HCT116 (cell line): ENCODE measurements around the gene THBS4. TPM values are rescaled to one million over a fixed set of nuclear protein-coding genes. Genes with fewer than 3 reads are reported as not detected.

ENCODE experiments used
- ATAC-seq: fragments of 200-7000 bp; cut with Tn5 transposase; 2 replicates; pipeline ENCODE4 v1.9.1; 2020; ENCODE audit warnings: mild to moderate bottlenecking, moderate library complexity
- BruUV-seq: library from RNA; stranded (reverse); fragments of 400-500 nt; replicated peaks from 2 replicates; lab custom pipeline; 2021; lab: Mats Ljungman, UMichigan
- CTCF ChIA-PET: fragments of 300-600 bp; sonication (Branson Sonifier 250); formaldehyde crosslinking; loops from one replicate; lab custom pipeline; 2021; ENCODE audit warnings: antibody characterized with exemption; lab: Charles Lee
- POLR2A ChIA-PET: fragments of 300-600, 350-600 bp; sonication (Branson Sonifier 250); formaldehyde crosslinking; loops from one replicate; lab custom pipeline; 2021; ENCODE audit warnings: antibody characterized with exemption; lab: Charles Lee
- RAD21 ChIA-PET, 2 experiments: fragments of 300-600 bp; sonication (Branson Sonifier 250); formaldehyde crosslinking; loops; one replicate each; lab custom pipeline; 2023; ENCODE audit warnings: low total read pairs in 2 of 2; ENCODE audit not compliant: uncharacterized antibody in 2 of 2, unreplicated experiment in 2 of 2, low non-redundant PET in 1 of 2; lab: Charles Lee
- DNase-seq: peaks from one replicate; pipeline ENCODE4 v3.0.0-alpha.2; 2010; ENCODE audit warnings: low read depth, low spot score
- H2AFZ ChIP-seq: fragments of 200-600 bp; shearing (Covaris generic), sonication (generic); 2 replicates; pipeline ENCODE4 v1.6.1; 2017; ENCODE audit warnings: low read depth, mixed run types, mixed read lengths, antibody characterized with exemption, low read length; ENCODE audit not compliant: poor library complexity, severe bottlenecking
- H3K27ac ChIP-seq: 2 replicates; pipeline ENCODE4 v1.5.1; 2012; ENCODE audit warnings: low read depth, low read length
- H3K27me3 ChIP-seq: fragments of 200-600 bp; sonication (generic); 2 replicates; pipeline ENCODE4 v1.6.1; 2016; ENCODE audit warnings: mixed run types, low read length, mixed read lengths; ENCODE audit not compliant: insufficient read depth
- H3K36me3 ChIP-seq, 2 experiments: fragments of 200-500 bp in 1 of 2; fragments of 200-600 bp in 1 of 2; sonication (Bioruptor generic) in 1 of 2; sonication (generic) in 1 of 2; 2 replicates each; pipeline versions ENCODE4 v1.5.1 to v1.6.1; 2014 to 2016; ENCODE audit warnings: low read length in 2 of 2, inconsistent platforms in 1 of 2, mixed read lengths in 1 of 2, mixed run types in 1 of 2; ENCODE audit not compliant: insufficient read depth in 2 of 2, control insufficient read depth in 1 of 2
- H3K4me1 ChIP-seq, 2 experiments: fragments of 200-600 bp in 1 of 2; sonication (generic) in 1 of 2; 2 replicates each; pipeline versions ENCODE4 v1.5.1 to v1.6.1; 2012 to 2017; ENCODE audit warnings: low read length in 2 of 2, inconsistent platforms in 1 of 2, mild to moderate bottlenecking in 1 of 2, mixed read lengths in 1 of 2, mixed run types in 1 of 2, moderate library complexity in 1 of 2; ENCODE audit not compliant: insufficient read depth in 2 of 2, control insufficient read depth in 1 of 2
- H3K4me2 ChIP-seq: fragments of 200-600 bp; sonication (generic); 2 replicates; pipeline ENCODE4 v1.6.1; 2017; ENCODE audit warnings: mixed run types, low read length, mixed read lengths
- H3K4me3 ChIP-seq, 2 experiments: fragments of 200-600 bp in 1 of 2; sonication (generic) in 1 of 2; replicated peaks in 1 of 2; 2 replicates each; pipeline ENCODE4 v1.5.1; 2011 to 2016; ENCODE audit warnings: low read length in 2 of 2, control low read depth in 1 of 2, low read depth in 1 of 2, mild to moderate bottlenecking in 1 of 2, mixed read lengths in 1 of 2, mixed run types in 1 of 2
- H3K79me2 ChIP-seq: fragments of 200-600 bp; sonication (generic); 2 replicates; pipeline ENCODE4 v1.6.1; 2017; ENCODE audit warnings: mild to moderate bottlenecking, mixed run types, low read length, moderate library complexity, mixed read lengths; ENCODE audit not compliant: insufficient read depth
- H3K9ac ChIP-seq: fragments of 200-600 bp; sonication (generic); 2 replicates; pipeline ENCODE4 v1.6.1; 2016; ENCODE audit warnings: low read length, mixed read lengths
- H3K9me2 ChIP-seq: fragments of 200-600 bp; sonication (generic), shearing (Covaris generic); 2 replicates; pipeline ENCODE4 v1.6.1; 2017; ENCODE audit warnings: mixed run types, mild to moderate bottlenecking, moderate library complexity; ENCODE audit not compliant: insufficient read depth
- H3K9me3 ChIP-seq, 2 experiments: fragments of 200-500 bp in 1 of 2; fragments of 200-600 bp in 1 of 2; sonication (Bioruptor generic) in 1 of 2; sonication (generic) in 1 of 2; 2 replicates each; pipeline ENCODE4 v1.6.1; 2014 to 2017; ENCODE audit warnings: low read length in 2 of 2, mixed read lengths in 2 of 2, inconsistent platforms in 1 of 2, low read depth in 1 of 2, mild to moderate bottlenecking in 1 of 2, mixed run types in 1 of 2, moderate library complexity in 1 of 2; ENCODE audit not compliant: control insufficient read depth in 1 of 2, insufficient read depth in 1 of 2
- H4K20me1 ChIP-seq: fragments of 200-600 bp; sonication (generic), shearing (Covaris generic); 2 replicates; pipeline ENCODE4 v1.6.1; 2017; ENCODE audit warnings: mixed run types, mild to moderate bottlenecking, moderate library complexity; ENCODE audit not compliant: insufficient read depth
- CBX3 ChIP-seq: IDR thresholded peaks from 2 replicates; pipeline ENCODE4 v1.6.1; 2012; ENCODE audit warnings: low read depth
- CEBPB ChIP-seq: IDR thresholded peaks from 2 replicates; pipeline ENCODE4 v1.6.1; 2012; ENCODE audit warnings: low read depth
- CTCF ChIP-seq, 3 experiments: fragments of 200-600 bp in 1 of 3; sonication (generic) in 1 of 3; IDR thresholded peaks in 2 of 3; conservative IDR thresholded peaks in 1 of 3; 2 replicates each; pipeline ENCODE4 v1.5.1; 2012 to 2017; ENCODE audit warnings: low read depth in 2 of 3, low read length in 2 of 3, antibody characterized with exemption in 1 of 3, borderline replicate concordance in 1 of 3, control low read depth in 1 of 3, mild to moderate bottlenecking in 1 of 3, mixed read lengths in 1 of 3, mixed run types in 1 of 3, moderate library complexity in 1 of 3; ENCODE audit not compliant: insufficient read depth in 1 of 3
- EGR1 ChIP-seq: IDR thresholded peaks from 2 replicates; pipeline ENCODE4 v1.6.1; 2012; ENCODE audit warnings: low read depth
- ELF1 ChIP-seq: IDR thresholded peaks from 2 replicates; pipeline ENCODE4 v1.6.1; 2012; ENCODE audit warnings: low read depth, borderline replicate concordance
- EZH2 ChIP-seq: fragments of 200-600 bp; sonication (generic); IDR thresholded peaks from 2 replicates; pipeline ENCODE4 v1.6.1; 2017; ENCODE audit warnings: antibody characterized with exemption, mixed run types
- EZH2phosphoT487 ChIP-seq: fragments of 200-600 bp; IDR thresholded peaks from 2 replicates; pipeline ENCODE4 v1.6.1; 2018; ENCODE audit warnings: antibody characterized with exemption, borderline replicate concordance
- FOSL1 ChIP-seq: IDR thresholded peaks from 2 replicates; pipeline ENCODE4 v1.6.1; 2012; ENCODE audit warnings: low read depth
- JUND ChIP-seq: IDR thresholded peaks from 2 replicates; pipeline ENCODE4 v1.6.1; 2012
- POLR2A ChIP-seq: IDR thresholded peaks from 2 replicates; pipeline ENCODE4 v1.7.0; 2011; ENCODE audit warnings: borderline replicate concordance; ENCODE audit not compliant: insufficient read depth, insufficient read length; ENCODE audit errors: extremely low read depth
- POLR2AphosphoS5 ChIP-seq: IDR thresholded peaks from 2 replicates; pipeline ENCODE4 v1.6.1; 2011; ENCODE audit warnings: mild to moderate bottlenecking, low read depth, low read length, moderate library complexity
- RAD21 ChIP-seq: IDR thresholded peaks from 2 replicates; pipeline ENCODE4 v1.6.1; 2012; ENCODE audit warnings: low read depth, mild to moderate bottlenecking
- SIN3A ChIP-seq: IDR thresholded peaks from 2 replicates; pipeline ENCODE4 v1.6.1; 2012; ENCODE audit warnings: low read depth
- SP1 ChIP-seq: IDR thresholded peaks from 2 replicates; pipeline ENCODE4 v1.6.1; 2012; ENCODE audit warnings: low read depth
- TCF7L2 ChIP-seq: IDR thresholded peaks from 2 replicates; pipeline ENCODE4 v1.7.0; 2011; ENCODE audit warnings: borderline replicate concordance, inconsistent platforms; ENCODE audit not compliant: insufficient read depth, insufficient read length; ENCODE audit errors: extremely low read depth
- YY1 ChIP-seq: IDR thresholded peaks from 2 replicates; pipeline ENCODE4 v1.6.1; 2011; ENCODE audit warnings: low read length, low read depth, moderate library complexity, mild to moderate bottlenecking; ENCODE audit not compliant: insufficient replicate concordance; ENCODE audit errors: extremely low read depth
- ZFX ChIP-seq: fragments of 450-650 bp; IDR thresholded peaks from 2 replicates; pipeline ENCODE4 v1.6.1; 2017
- ZNF274 ChIP-seq: fragments of 200-500 bp; sonication (Bioruptor generic); IDR thresholded peaks from 2 replicates; pipeline ENCODE4 v1.6.1; 2014; ENCODE audit warnings: mild to moderate bottlenecking, low read depth, low read length, inconsistent platforms
- intact Hi-C: fragments of 100-400 bp; cut with micrococcal nuclease; formaldehyde crosslinking; loops from 2 replicates; pipeline ENCODE4 v1.10.0; 2022
- total RNA-seq: library from RNA; stranded (reverse); gene quantifications from one replicate; pipeline ENCODE4 v1.2.1, GENCODE V29; 2021; ENCODE audit not compliant: unreplicated experiment
- TF ChIP-seq, protein P1 (sequence below): IDR thresholded peaks from 2 replicates; pipeline ENCODE4 v1.6.1; 2011; ENCODE audit warnings: mild to moderate bottlenecking, low read length, moderate library complexity; ENCODE audit not compliant: insufficient replicate concordance; ENCODE audit errors: extremely low read depth

THBS4 gene
- total RNA-seq, 1 experiment from 2014 or later, result 1.5 TPM

- Histone ChIP-seq H2AFZ (no peak overlapping the region), H3K79me2 (no peaks in the 10 kb centered on the region), H3K4me1 (no peaks in the 10 kb centered on the region), H3K27me3 (no peaks in the 10 kb centered on the region), H3K9me3 (no peaks in the 10 kb centered on the region), H3K4me3 (no peak overlapping the region), H4K20me1 (no peaks in the 10 kb centered on the region), H3K9ac (no peak overlapping the region), H3K4me2 (no peak overlapping the region), H3K36me3 (no peaks in the 10 kb centered on the region), H3K27ac (no peak overlapping the region), H3K9me2 (no peaks in the 10 kb centered on the region)
- POLR2A ChIA-PET, result no interaction called here
- intact Hi-C loops, result no loop called here
- no peak for TF ChIP-seq EZH2
- no peak for TF ChIP-seq POLR2AphosphoS5
- no peak for TF ChIP-seq ZFX
- TF ChIP-seq YY1, result no peak
- no peak for TF ChIP-seq CBX3
- TF ChIP-seq EGR1, result no peak
- TF ChIP-seq FOSL1, result no peak
- TF ChIP-seq RAD21, result no peak
- TF ChIP-seq EZH2phosphoT487, result no peak
- no peak for TF ChIP-seq SIN3A
- ATAC-seq, result no peak
- CTCF ChIA-PET, result no interaction called here
- BruUV-seq, result no TSS peak
- no peak for DNase-seq
- RAD21 ChIA-PET, result no interaction called here
Observed at GRCh38 chr5:80119372-80119771, 84.2 kb downstream of the THBS4 start.

GRCh38 chr5:80122579-80122978, 87.4 kb downstream of the THBS4 start:
- no TSS peak for BruUV-seq
- no peak overlapping the region for H3K9ac ChIP-seq
- H3K4me2 ChIP-seq, result no peak overlapping the region
- no peak overlapping the region for H3K27ac ChIP-seq
- DNase-seq, result no peak
- no peak overlapping the region for H3K4me3 ChIP-seq
- no peak overlapping the region for H2AFZ ChIP-seq
- TF ChIP-seq CEBPB (no peak), ELF1 (no peak), CBX3 (no peak), TCF7L2 (no peak), YY1 (no peak), EZH2 (no peak), POLR2A (no peak), POLR2AphosphoS5 (no peak), SP1 (no peak), ZNF274 (no peak), CTCF (IDR thresholded peaks at IDR 0.05 in 2 of 3, conservative IDR thresholded peaks at IDR 0.05 in 1 of 3; ENCODE audit: borderline replicate concordance in 1 of 3, insufficient read depth in 1 of 3, low read depth in 2 of 3, low read length in 2 of 3) (no peak), ZFX (no peak), JUND (no peak), FOSL1 (no peak), EGR1 (no peak)
- TF ChIP-seq, protein P1, sequence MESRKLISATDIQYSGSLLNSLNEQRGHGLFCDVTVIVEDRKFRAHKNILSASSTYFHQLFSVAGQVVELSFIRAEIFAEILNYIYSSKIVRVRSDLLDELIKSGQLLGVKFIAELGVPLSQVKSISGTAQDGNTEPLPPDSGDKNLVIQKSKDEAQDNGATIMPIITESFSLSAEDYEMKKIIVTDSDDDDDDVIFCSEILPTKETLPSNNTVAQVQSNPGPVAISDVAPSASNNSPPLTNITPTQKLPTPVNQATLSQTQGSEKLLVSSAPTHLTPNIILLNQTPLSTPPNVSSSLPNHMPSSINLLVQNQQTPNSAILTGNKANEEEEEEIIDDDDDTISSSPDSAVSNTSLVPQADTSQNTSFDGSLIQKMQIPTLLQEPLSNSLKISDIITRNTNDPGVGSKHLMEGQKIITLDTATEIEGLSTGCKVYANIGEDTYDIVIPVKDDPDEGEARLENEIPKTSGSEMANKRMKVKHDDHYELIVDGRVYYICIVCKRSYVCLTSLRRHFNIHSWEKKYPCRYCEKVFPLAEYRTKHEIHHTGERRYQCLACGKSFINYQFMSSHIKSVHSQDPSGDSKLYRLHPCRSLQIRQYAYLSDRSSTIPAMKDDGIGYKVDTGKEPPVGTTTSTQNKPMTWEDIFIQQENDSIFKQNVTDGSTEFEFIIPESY, result no peak
- TF ChIP-seq, all 23 proteins: peak for 0
- Histone ChIP-seq H3K9me2 (no peaks in the 10 kb centered on the region), H3K36me3 (no peaks in the 10 kb centered on the region), H3K27me3 (no peaks in the 10 kb centered on the region), H3K9me3 (no peaks in the 10 kb centered on the region; a peak in 1 of 4 replicates), H3K4me1 (peaks cover 6 to 14% of the 10 kb centered on the region in 2 experiments; a peak in 2 of 4 replicates), H4K20me1 (no peaks in the 10 kb centered on the region), H3K79me2 (no peaks in the 10 kb centered on the region)
- ChIA-PET POLR2A (no interaction called here), RAD21 (no interaction called here), CTCF (interaction anchor here (1.2 kb wide), 1 partner anchor 31 kb away, joined by 4 read pairs; no protein-coding TSS in a partner anchor)
- intact Hi-C loops, result no loop called here
- no peak for ATAC-seq
